ENCODE data around the gene CSRP2.
A peak's percentile ranks its signal among the peaks of the same experiment; 100 is the strongest.

CSRP2 gene

DNA sequence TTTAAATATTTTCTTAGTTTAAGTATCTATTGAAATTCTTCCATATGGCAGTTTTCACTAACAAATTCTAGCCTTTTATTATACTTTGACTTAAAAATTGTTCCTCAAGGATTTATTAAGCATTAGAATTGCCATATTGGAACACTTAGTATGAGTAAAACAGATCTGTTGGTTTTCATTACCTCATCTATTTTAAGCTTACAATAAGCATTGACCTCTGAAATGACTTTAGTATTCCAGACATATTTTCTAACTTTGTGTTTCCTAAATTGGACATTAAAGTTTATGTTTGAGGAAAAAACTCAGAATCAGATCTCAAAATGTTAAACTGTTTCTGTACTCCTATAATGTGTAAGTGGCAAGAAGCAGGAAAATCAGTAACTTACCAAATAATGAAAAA, 48.4 kb downstream of the CSRP2 start:
- TF ChIP-seq, protein P1, sequence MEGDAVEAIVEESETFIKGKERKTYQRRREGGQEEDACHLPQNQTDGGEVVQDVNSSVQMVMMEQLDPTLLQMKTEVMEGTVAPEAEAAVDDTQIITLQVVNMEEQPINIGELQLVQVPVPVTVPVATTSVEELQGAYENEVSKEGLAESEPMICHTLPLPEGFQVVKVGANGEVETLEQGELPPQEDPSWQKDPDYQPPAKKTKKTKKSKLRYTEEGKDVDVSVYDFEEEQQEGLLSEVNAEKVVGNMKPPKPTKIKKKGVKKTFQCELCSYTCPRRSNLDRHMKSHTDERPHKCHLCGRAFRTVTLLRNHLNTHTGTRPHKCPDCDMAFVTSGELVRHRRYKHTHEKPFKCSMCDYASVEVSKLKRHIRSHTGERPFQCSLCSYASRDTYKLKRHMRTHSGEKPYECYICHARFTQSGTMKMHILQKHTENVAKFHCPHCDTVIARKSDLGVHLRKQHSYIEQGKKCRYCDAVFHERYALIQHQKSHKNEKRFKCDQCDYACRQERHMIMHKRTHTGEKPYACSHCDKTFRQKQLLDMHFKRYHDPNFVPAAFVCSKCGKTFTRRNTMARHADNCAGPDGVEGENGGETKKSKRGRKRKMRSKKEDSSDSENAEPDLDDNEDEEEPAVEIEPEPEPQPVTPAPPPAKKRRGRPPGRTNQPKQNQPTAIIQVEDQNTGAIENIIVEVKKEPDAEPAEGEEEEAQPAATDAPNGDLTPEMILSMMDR (IDR thresholded peaks at IDR 0.05; ENCODE audit: extremely low read depth, insufficient read depth, missing control alignments): no peak
- DNase-seq (ENCODE audit: low spot score): no peak
- in situ Hi-C loops (cut with MboI; ENCODE audit: low pct_unique_long_range_greater_than_20kb, low sequenced_read_pairs, unreplicated experiment): no loop called here

DNA sequence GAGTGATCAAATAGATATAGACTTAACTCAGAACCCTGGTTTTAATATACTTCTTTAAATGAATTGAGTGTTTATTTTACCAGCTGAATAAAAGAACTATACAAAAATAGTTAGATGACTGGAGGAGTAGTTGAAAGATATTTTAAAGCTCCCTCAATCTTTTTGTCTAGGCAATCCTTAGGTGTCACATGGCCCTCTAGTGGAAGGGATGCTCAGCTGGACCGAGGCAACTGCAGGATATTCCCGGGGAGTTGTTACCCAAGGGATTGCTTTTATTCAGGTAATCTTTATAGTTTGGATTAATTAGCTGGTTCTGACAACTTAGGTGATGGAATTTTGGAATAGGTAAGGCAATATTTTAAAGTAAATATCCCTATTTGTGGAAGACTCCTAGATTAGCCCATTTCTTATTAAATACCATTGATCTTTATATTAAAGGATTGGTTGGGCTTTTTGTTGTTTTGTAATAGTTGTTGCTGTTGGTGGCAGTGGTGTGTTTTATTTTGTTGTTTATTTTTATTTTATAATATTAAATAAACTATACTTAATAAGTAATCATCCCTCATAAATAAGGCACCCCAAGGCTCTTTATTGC, 57.8 kb downstream of the CSRP2 start:
- in situ Hi-C loops (cut with MboI; ENCODE audit: low pct_unique_long_range_greater_than_20kb, low sequenced_read_pairs, unreplicated experiment): no loop called here
- TF ChIP-seq, protein P1 (IDR thresholded peaks at IDR 0.05; ENCODE audit: extremely low read depth, insufficient read depth, missing control alignments): peak; percentile 28
- DNase-seq (ENCODE audit: low spot score): no peak

- DNase-seq (ENCODE audit: low spot score): no peak
- in situ Hi-C loops (cut with MboI; ENCODE audit: low pct_unique_long_range_greater_than_20kb, low sequenced_read_pairs, unreplicated experiment): no loop called here
- TF ChIP-seq, protein P1 (IDR thresholded peaks at IDR 0.05; ENCODE audit: extremely low read depth, insufficient read depth, missing control alignments): no peak
These were observed 64.8 kb downstream of the CSRP2 start for GRCh38 chr12:76813972-76814371.

- TF ChIP-seq, protein P1 (IDR thresholded peaks at IDR 0.05; ENCODE audit: extremely low read depth, insufficient read depth, missing control alignments): no peak
- DNase-seq (ENCODE audit: low spot score): no peak
- in situ Hi-C loops (cut with MboI; ENCODE audit: low pct_unique_long_range_greater_than_20kb, low sequenced_read_pairs, unreplicated experiment): no loop called here
These were observed 65.6 kb downstream of the CSRP2 start for GRCh38 chr12:76813265-76813664.

DNA sequence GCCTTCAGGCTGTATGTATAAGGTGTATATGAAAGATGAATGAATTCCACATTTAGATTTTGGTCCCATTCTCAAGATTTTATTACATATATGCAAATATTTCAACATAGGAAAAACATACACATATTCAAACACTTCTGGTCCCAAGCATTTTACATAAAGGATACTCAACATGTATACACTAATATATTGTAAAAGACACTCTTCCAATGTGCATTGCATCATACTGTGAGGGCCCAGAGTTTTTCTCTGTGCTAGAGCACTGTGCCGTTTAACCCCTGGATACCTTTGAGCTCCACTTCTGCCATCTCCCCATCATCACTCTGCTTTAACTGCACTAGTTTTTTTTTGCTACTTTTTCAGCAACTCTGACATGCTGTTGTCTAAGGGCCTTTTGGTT, 66.8 kb downstream of the CSRP2 start:
- DNase-seq (ENCODE audit: low spot score): no peak
- TF ChIP-seq, protein P1 (IDR thresholded peaks at IDR 0.05; ENCODE audit: extremely low read depth, insufficient read depth, missing control alignments): no peak
- in situ Hi-C loops (cut with MboI; ENCODE audit: low pct_unique_long_range_greater_than_20kb, low sequenced_read_pairs, unreplicated experiment): no loop called here

GRCh38 chr12:76810671-76811419, 68.0 kb downstream of the CSRP2 start:
- DNase-seq (ENCODE audit: low spot score): no peak
- in situ Hi-C loops (cut with MboI; ENCODE audit: low pct_unique_long_range_greater_than_20kb, low sequenced_read_pairs, unreplicated experiment): no loop called here
- TF ChIP-seq, protein P1 (IDR thresholded peaks at IDR 0.05; ENCODE audit: extremely low read depth, insufficient read depth, missing control alignments): no peak

Data from GM13977 (cell line).